ENCODE data around the gene CAMK2D.

The CAMK2D gene

GRCh38 chr4:113645771-113646441 lies 115.6 kb downstream of the CAMK2D start:
- no peaks in the 10 kb centered on the region for H3K36me3 ChIP-seq
- H3K4me1 ChIP-seq (ENCODE audit: control insufficient read depth in 1 of 2, insufficient read depth in 1 of 2, low read depth in 1 of 2, low read length in 1 of 2): no peaks in the 10 kb centered on the region
- no peak overlapping the region for H3K27ac ChIP-seq
- H3K27me3 ChIP-seq: no peaks in the 10 kb centered on the region
- no peak overlapping the region for H3K4me3 ChIP-seq (ENCODE audit: low read depth in 1 of 2, low read length in 1 of 2)
- H3K9me3 ChIP-seq: no peaks in the 10 kb centered on the region
- TF ChIP-seq, protein P1, sequence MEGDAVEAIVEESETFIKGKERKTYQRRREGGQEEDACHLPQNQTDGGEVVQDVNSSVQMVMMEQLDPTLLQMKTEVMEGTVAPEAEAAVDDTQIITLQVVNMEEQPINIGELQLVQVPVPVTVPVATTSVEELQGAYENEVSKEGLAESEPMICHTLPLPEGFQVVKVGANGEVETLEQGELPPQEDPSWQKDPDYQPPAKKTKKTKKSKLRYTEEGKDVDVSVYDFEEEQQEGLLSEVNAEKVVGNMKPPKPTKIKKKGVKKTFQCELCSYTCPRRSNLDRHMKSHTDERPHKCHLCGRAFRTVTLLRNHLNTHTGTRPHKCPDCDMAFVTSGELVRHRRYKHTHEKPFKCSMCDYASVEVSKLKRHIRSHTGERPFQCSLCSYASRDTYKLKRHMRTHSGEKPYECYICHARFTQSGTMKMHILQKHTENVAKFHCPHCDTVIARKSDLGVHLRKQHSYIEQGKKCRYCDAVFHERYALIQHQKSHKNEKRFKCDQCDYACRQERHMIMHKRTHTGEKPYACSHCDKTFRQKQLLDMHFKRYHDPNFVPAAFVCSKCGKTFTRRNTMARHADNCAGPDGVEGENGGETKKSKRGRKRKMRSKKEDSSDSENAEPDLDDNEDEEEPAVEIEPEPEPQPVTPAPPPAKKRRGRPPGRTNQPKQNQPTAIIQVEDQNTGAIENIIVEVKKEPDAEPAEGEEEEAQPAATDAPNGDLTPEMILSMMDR (IDR thresholded peaks at IDR 0.05): no peak

DNA sequence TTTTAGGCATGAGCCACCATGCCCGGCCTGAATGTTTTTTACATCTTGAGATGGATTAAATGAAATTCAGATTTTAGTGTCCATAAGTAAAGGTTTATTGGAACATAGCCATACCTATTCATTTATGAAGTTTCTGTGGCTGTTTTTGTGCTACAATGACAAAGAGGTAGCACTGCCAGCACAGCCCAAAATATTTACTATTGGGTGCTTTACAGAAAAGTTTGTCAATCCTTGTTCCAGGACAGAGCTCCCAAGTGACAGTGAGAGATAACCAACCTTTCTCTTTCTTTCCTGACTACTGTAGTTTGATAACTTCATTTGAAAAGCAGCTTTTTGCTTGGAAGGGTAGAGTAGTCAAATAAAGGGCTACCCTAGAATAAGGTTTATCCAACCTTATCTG lies 116.2 kb downstream of the CAMK2D start:
- no peak overlapping the region for H3K4me3 ChIP-seq (ENCODE audit: low read depth in 1 of 2, low read length in 1 of 2)
- no peaks in the 10 kb centered on the region for H3K4me1 ChIP-seq (ENCODE audit: control insufficient read depth in 1 of 2, insufficient read depth in 1 of 2, low read depth in 1 of 2, low read length in 1 of 2)
- no peaks in the 10 kb centered on the region for H3K27me3 ChIP-seq
- no peak overlapping the region for H3K27ac ChIP-seq
- TF ChIP-seq, protein P1 (IDR thresholded peaks at IDR 0.05): no peak
- no peaks in the 10 kb centered on the region for H3K9me3 ChIP-seq
- no peaks in the 10 kb centered on the region for H3K36me3 ChIP-seq

DNA sequence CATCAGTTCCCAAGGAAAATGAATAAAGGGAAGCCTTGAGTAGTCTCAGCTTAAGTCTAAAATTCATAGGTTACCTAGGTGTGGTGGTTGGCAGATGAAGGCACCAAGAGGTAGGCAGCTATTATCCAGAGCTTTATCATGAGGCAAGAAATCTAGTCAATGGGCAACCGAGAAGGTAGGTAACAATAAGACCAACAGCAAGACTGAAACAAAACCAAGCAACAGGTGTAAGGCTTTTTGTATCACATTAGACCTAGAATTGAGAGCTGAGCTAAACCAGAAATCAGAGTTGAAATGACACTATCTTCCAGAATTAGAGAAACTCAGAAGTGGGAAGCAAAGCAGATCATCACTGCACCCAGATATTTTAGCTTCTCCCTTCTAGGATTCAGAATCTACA lies 117.1 kb downstream of the CAMK2D start:
- Histone ChIP-seq H3K27me3 (no peaks in the 10 kb centered on the region), H3K36me3 (no peaks in the 10 kb centered on the region), H3K9me3 (no peaks in the 10 kb centered on the region), H3K4me3 (ENCODE audit: low read depth in 1 of 2, low read length in 1 of 2) (no peak overlapping the region), H3K4me1 (ENCODE audit: control insufficient read depth in 1 of 2, insufficient read depth in 1 of 2, low read depth in 1 of 2, low read length in 1 of 2) (no peaks in the 10 kb centered on the region), H3K27ac (no peak overlapping the region)
- TF ChIP-seq, protein P1 (IDR thresholded peaks at IDR 0.05): no peak

- Histone ChIP-seq H3K9me3 (no peaks in the 10 kb centered on the region), H3K4me1 (ENCODE audit: control insufficient read depth in 1 of 2, insufficient read depth in 1 of 2, low read depth in 1 of 2, low read length in 1 of 2) (no peaks in the 10 kb centered on the region), H3K4me3 (ENCODE audit: low read depth in 1 of 2, low read length in 1 of 2) (no peak overlapping the region), H3K36me3 (no peaks in the 10 kb centered on the region), H3K27ac (no peak overlapping the region), H3K27me3 (no peaks in the 10 kb centered on the region)
- TF ChIP-seq, protein P1 (IDR thresholded peaks at IDR 0.05): no peak
These were observed 118.0 kb downstream of the CAMK2D start for GRCh38 chr4:113643505-113643904.

DNA sequence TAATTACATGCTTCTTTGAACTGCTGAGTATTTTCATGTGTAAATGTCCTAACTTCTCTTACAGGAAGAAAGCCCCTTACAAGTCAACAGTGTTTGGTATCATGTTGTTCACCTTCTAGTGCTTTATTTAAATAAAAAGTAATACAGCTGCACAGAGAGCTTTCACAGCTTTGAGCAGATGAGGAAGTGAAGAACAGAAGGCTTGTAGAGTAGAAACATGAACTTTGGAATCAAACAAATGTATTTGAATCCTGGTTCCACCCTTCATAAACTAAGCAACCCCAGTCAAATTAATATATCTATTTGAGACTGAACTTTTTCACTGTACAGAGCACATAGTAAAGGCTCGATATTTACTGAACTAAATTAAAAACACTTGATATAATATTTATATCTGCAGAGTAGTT lies 120.5 kb downstream of the CAMK2D start:
- no peak overlapping the region for H3K27ac ChIP-seq
- H3K4me1 ChIP-seq (ENCODE audit: control insufficient read depth in 1 of 2, insufficient read depth in 1 of 2, low read depth in 1 of 2, low read length in 1 of 2): no peaks in the 10 kb centered on the region
- H3K36me3 ChIP-seq: no peaks in the 10 kb centered on the region
- H3K4me3 ChIP-seq (ENCODE audit: low read depth in 1 of 2, low read length in 1 of 2): no peak overlapping the region
- H3K27me3 ChIP-seq: no peaks in the 10 kb centered on the region
- TF ChIP-seq, protein P1 (IDR thresholded peaks at IDR 0.05): no peak
- H3K9me3 ChIP-seq: no peaks in the 10 kb centered on the region
